Iris pigment epithelial cell (primary cell): ENCODE data around the gene DNAH8.
A peak's percentile ranks its signal among the peaks of the same experiment; 100 is the strongest.

ENCODE experiments used
- DNase-seq: peaks from one replicate; pipeline ENCODE4 v3.0.0-alpha.2; 2011; ENCODE audit warnings: low read depth

The DNAH8 gene

GRCh38 chr6:38973178-38974057 is 258.3 kb downstream of the DNAH8 start:
- DNase-seq: peak; percentile 83

DNA sequence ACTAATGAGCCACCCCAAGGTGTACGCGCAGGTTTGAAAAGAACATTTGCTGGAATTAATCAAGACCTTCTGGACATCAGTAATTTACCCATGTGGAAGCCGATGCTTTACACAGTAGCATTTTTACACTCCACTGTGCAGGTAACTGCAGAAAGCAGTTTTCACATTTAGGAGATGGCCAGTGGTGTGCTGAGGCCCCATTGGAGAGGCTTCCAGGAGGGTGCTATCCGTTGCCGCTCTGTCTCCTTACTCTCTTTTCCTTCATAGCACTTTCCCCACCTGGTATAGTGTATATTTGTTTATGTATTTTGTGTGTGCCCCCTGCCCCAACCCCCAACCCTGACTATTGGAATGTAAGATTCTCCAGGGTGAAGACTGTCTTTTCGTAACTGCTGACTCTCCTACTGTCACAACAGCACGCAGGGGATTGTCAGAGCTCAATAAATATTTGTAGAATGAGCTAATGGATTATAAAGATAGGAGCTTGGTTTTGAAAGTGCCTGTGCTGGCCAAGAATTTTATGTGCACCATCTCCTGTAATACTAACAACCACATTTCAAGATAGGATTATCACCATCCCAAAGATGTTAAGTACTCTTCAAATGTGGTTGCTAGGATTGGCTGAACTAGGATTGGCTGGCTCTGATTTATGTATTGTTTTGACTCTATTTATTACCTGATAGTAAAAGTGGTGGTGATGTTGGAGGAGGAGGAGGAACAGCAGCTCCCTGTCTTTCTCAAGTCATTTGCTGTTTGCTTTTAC is 259.5 kb downstream of the DNAH8 start:
- peak; percentile 37 for DNase-seq

DNA sequence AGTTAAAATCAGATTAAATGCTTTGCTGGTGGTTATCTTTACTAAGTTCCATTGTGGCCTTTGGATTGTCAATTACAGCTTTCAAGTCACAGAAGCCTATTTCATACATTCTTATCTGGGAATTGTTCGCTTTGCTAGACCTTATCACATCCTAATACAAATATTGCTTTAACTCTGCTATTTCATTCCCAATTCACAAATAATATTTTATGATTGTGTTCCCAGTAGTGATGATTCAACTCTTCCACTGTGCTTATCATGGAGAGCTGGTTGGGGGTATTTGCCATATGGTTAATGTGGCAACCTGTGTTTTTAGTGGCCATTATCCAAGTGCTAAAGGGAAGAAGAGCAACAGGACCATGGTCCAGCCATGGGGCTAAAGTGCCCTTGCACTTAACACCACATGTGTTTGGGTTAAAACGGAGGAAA is 260.5 kb downstream of the DNAH8 start:
- peak; percentile 20 for DNase-seq

GRCh38 chr6:38976051-38976450 is 260.9 kb downstream of the DNAH8 start:
- no peak for DNase-seq

GRCh38 chr6:38976801-38977500 is 261.8 kb downstream of the DNAH8 start:
- DNase-seq: no peak

GRCh38 chr6:38978139-38978704 is 263.1 kb downstream of the DNAH8 start:
- DNase-seq: no peak

DNA sequence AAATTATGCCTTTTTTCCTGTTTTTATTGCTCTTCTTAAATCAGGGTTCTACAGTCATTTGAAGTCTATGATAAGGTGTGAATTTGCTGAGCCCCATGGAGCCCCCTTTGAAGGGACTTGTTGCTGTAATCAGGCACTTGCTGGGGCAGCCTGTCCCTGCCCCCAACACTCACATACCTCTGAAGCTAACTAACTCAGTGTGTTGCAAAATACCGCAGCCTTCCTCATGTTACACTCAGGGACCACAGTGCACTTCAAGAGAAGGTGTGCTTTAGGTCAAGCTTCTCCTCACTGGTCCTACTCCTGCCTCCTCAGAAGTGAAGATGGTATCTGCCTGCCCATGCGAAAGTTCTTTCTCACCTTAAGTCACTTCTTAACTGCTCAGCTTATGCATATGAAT is 267.4 kb downstream of the DNAH8 start:
- DNase-seq: peak; percentile 32

DNA sequence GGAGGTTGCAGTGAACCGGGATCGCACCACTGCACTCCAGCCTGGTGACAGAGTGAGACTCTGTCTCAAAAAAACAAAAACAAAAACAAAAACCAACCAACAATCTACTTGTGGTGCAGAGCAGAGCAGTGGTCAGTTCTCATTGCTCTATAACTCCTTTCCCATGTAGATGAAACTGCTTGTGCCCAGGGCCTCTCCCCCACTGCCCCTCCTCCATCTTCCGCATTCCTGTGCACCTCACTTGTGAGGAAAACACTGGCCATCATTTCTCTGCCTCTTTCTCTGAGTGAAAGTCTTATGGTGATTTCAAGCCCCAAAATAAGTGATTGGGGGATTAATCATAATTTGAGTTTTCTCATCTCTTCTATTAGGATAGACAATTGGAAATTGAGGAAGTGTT is 269.6 kb downstream of the DNAH8 start:
- DNase-seq: no peak

DNA sequence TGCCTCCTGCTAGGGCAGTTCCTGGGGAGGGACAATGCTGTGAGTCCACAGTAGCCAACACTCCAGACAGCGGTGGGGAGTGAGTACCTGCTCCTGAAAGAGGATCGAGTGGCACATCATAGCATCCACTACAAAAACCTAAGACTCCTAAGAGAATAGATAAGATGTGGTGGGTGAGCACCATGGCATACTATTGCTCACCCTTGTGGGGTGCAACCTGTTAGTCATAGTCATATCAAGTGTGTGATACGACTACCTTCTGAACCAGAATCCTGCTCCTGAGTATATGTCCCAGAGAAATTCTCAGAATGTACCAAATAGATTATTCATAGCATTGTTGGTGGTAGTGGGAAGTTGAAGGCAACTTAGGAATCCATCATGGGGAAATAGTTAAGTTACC is 270.7 kb downstream of the DNAH8 start:
- no peak for DNase-seq

- DNase-seq: no peak
Observed at GRCh38 chr6:38987503-38987902, 272.4 kb downstream of the DNAH8 start.

GRCh38 chr6:38988736-38989449 is 273.8 kb downstream of the DNAH8 start:
- DNase-seq: no peak

DNA sequence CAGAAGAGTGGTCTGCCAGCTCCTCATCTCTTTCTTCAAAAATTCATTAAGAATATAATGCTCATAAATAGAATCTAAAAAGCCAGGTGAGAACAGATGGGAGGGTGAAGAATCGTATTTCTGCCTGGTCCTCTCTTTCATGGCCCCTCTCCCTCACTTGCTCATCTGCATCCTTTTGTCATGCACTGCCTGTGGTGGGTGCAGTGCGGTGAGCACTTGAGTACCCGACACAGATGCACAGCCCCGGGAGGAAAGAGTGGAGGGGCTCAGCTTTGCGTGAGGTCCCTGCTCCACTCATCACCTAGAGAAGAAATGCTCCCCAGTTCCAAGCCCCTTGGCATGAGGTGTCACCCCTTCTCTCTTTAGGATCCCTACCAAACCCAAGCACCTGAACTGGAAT is 275.4 kb downstream of the DNAH8 start:
- no peak for DNase-seq

GRCh38 chr6:38996676-38997075 is 281.6 kb downstream of the DNAH8 start:
- no peak for DNase-seq

DNA sequence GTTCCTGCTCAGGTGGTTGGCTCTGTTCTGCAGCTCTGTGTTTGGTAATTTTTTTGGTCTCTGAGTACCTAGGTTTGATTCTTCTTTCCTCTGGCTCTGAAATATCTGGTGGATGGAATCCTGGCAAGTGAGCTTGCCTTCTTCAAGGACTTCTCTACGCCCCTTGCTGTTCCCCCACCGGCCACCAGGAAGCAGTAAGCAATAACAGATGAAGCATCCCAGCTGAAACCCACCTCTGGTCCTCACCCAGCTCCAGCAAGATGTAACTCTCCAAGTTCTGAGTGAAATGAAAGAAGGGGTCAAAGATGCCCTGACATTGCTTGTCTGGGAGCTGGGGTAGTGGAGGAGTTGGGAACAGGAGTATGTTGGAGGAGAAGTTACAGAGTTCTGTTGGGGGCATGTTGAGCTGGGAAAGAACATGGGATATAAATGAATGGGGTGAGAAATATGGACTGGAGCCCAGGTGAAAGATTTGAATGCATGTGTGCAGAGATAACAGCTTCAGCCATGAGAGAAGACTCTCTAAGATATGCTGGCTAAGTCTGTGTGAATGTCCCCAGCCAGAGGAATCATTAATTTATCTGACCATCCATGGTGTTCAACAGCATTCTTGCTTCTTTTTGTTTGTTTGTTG is 282.1 kb downstream of the DNAH8 start:
- peak; percentile 34 for DNase-seq

DNA sequence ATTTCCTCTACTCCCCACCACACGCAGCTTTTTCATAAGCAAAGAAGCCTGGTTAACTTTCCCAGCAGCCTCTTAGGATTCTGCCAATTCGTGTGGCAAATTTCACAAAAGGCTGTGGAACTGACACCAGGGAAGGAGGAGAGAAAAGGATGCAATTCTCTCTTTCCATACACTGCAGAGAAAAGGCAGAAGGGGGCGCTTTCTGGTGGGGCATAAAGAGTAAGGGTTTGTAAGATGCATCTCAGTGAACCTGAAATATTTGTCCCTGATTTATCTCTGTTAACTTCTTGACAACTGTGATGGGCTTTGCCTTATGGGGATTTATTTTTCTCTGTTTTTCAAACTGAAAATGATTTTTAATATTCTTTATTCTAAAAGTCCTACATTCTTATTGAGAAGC is 288.0 kb downstream of the DNAH8 start:
- DNase-seq: no peak

- DNase-seq: no peak
Observed at GRCh38 chr6:39003492-39003891, 288.4 kb downstream of the DNAH8 start.

GRCh38 chr6:39004801-39005200 is 289.7 kb downstream of the DNAH8 start:
- DNase-seq: no peak

GRCh38 chr6:39005774-39006173 is 290.7 kb downstream of the DNAH8 start:
- DNase-seq: no peak

DNA sequence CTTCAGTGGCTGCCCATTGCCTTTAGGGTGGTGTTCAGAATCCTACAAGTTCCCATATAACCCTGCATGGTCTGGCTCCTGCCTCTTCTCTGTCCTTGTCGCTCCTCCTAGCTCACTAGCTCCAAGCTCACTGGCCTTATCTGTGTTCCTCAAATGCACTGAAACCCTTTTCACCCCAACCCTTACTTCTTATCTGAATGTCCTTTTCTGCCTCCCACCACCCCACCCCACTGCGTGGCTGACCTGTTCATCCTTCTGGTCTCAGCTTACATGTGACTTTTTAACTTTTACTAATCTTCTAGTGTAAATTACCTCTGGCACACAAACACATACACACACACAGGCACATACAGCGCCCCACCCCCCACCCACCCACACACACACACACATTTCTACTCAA is 292.5 kb downstream of the DNAH8 start:
- no peak for DNase-seq

DNA sequence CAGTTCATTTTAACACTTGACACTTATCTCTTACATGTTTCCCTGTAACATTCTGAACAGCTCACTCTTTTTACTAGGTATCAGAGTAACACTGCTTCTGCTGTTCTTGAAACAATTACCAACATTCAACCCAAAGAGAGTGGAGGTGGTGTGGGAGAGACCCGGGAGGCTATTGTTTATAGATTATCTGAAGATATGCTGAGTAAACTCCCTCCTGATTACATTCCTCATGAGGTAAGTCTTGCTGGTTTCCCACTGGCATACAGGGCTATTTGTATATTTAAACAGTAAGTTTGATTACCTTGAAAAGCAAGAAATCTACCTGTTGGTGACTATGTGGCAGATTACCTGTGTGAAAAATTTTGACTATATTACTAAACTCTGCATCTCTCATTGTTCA is 293.6 kb downstream of the DNAH8 start:
- DNase-seq: no peak

DNA sequence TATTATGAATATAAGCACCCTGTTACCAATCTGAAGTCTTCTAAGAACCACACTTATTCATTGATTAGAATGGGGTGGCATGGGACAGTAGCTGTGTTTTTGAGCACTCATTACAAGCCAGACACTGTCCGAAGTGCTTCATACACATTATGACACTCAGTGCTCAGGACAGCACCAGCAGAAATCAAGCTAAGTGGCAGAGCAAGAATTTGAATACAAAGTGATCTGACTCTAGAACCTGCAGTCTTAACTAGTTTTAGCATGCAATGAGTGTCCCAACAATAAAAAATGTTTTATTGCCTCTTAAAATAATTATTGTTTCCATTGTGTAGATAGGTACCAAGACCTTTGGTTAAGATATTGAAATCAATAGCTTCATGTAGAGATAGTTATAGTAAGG is 294.4 kb downstream of the DNAH8 start:
- no peak for DNase-seq
